HG02588 (cell line): Measurements from ENCODE around the gene ZDHHC3.
"Not testable (repeated sequence)": the region's sequence is repeated elsewhere in the genome, so short reads cannot be mapped to it uniquely, and the experiment has no call there.

Source experiments
- ATAC-seq: cut with Tn5 transposase; IDR thresholded peaks from one replicate; pipeline ENCODE4 v1.9.1; 2021; ENCODE audit warnings: mild to moderate bottlenecking, moderate library complexity; ENCODE audit not compliant: unreplicated experiment

The ZDHHC3 gene

GRCh38 chr3:44996556-44996969, 20.6 kb upstream of the ZDHHC3 start:
- no peak for ATAC-seq

GRCh38 chr3:44995142-44995770, 19.3 kb upstream of the ZDHHC3 start:
- ATAC-seq: no peak

GRCh38 chr3:44993471-44994205, 17.7 kb upstream of the ZDHHC3 start:
- ATAC-seq: no peak

- ATAC-seq: no peak
Observed at GRCh38 chr3:44992555-44993470, 16.8 kb upstream of the ZDHHC3 start.

GRCh38 chr3:44991326-44991725, 15.4 kb upstream of the ZDHHC3 start:
- ATAC-seq: no peak

- no peak for ATAC-seq
Observed at GRCh38 chr3:44989636-44990373, 13.8 kb upstream of the ZDHHC3 start.

GRCh38 chr3:44989141-44989540, 13.2 kb upstream of the ZDHHC3 start:
- no peak for ATAC-seq

- no peak for ATAC-seq
Observed at GRCh38 chr3:44988073-44988472, 12.1 kb upstream of the ZDHHC3 start.

- ATAC-seq: no peak
Observed at GRCh38 chr3:44987332-44987731, 11.4 kb upstream of the ZDHHC3 start.

- ATAC-seq: not testable (repeated sequence)
Observed at GRCh38 chr3:44986330-44986729, 10.4 kb upstream of the ZDHHC3 start.

GRCh38 chr3:44984335-44984734, 8.4 kb upstream of the ZDHHC3 start:
- ATAC-seq: no peak

- ATAC-seq: no peak
Observed at GRCh38 chr3:44983484-44983941, 7.5 kb upstream of the ZDHHC3 start.

GRCh38 chr3:44982817-44983216, 6.8 kb upstream of the ZDHHC3 start:
- ATAC-seq: no peak

GRCh38 chr3:44981751-44982150, 5.8 kb upstream of the ZDHHC3 start:
- no peak for ATAC-seq

GRCh38 chr3:44981220-44981619, 5.2 kb upstream of the ZDHHC3 start:
- no peak for ATAC-seq

GRCh38 chr3:44974416-44974815, 1.6 kb downstream of the ZDHHC3 start:
- no peak for ATAC-seq

- ATAC-seq: no peak
Observed at GRCh38 chr3:44970926-44971490, 5.0 kb downstream of the ZDHHC3 start.

GRCh38 chr3:44969828-44970179, 6.2 kb downstream of the ZDHHC3 start:
- no peak for ATAC-seq

- ATAC-seq: no peak
Observed at GRCh38 chr3:44969154-44969827, 6.7 kb downstream of the ZDHHC3 start.

GRCh38 chr3:44968447-44968858, 7.5 kb downstream of the ZDHHC3 start:
- ATAC-seq: no peak
